ENCODE data around the gene PRKCA. TPM values are rescaled to one million over a fixed set of nuclear protein-coding genes. Genes with fewer than 3 reads are reported as not detected.

Gene PRKCA
- total RNA-seq, 1 donor from 2014 or later = 3.9 TPM

GRCh38 chr17:66841328-66841727, 538.9 kb downstream of the PRKCA start:
- DNase-seq = no peak

GRCh38 chr17:66841744-66842143, 539.3 kb downstream of the PRKCA start:
- DNase-seq = no peak

DNA sequence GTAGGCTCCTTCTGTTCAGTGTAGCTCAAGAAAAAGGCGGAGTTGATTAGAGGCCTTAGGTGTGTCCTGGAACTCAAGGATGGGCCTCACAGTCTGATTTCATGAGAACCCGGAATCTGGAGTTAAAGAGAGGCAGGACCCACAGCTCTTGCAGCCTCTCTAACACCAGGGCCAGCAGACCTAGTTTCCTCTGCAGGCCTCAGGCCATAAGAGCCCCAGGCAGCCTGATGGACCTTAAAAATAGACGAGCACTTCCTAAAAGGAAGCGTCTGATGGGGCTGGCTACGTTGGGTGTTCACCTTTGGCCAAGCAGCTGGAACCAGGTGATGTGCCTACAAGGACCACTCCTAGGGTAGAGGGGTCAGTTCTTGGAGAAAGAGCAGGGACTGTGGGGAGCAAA, 540.1 kb downstream of the PRKCA start:
- no peak for DNase-seq

DNA sequence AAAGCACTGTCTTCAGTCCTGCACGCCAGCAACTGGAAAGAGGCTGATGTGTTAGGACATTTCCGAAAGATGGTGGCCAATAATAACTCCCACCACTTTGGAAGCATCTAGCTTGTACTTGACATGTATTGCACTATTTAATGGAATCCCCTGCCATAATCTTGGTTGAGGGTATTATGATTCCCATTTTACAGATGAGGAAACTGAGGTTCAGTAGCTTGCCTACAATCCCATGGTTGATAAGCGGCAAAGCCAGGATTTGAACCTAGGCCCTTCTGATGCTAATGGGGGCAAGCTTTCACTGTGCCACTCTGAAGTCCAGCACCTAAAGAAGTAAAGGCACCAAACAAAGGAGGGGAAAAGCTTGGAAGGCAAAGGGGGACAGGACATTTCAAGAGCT, 540.5 kb downstream of the PRKCA start:
- no peak for DNase-seq

DNA sequence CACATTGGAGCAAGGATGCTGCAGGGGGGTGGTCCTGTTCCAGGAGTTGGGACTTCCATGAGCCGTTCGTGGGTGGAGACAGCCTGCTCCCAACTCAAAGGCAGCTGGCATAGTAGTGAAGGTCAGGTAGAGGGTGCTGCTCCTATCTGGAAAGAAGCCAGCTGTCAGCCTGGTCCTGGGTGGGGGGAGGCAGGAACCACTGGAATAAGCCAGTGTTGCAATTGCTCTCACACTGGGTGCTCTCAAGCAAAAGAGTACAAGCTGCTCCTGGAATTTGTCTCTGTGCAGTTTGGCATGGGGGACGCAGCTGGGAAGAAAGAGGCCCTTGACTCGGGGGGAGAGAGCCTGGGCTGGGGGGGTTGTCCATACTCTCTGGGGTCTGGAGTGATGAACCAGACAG, 541.2 kb downstream of the PRKCA start:
- no peak for DNase-seq

GRCh38 chr17:66847704-66848103, 545.3 kb downstream of the PRKCA start:
- DNase-seq = no peak

DNA sequence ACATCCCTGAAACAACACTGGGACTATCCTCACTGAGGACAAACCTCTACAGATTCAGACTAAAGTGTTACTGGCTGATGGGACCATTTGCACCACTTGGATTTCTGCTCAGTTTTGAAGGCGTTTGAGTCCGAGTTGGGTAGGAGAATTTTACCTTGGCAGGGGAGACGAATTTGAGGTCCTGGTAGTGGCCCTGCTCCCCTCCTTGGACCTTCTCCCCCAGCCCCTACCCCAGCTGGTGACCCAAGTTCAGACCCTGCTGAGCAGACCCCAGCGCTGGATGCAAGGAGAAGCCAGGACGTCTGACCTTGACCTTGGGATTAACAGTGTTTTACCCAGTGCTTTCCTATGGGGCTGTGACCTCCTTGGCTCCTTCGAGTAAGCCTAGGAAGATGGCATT, 546.1 kb downstream of the PRKCA start:
- DNase-seq = no peak

GRCh38 chr17:66849032-66849655, 546.7 kb downstream of the PRKCA start:
- DNase-seq = no peak

GRCh38 chr17:66849851-66850580, 547.6 kb downstream of the PRKCA start:
- no peak for DNase-seq

- no peak for DNase-seq
Observed at GRCh38 chr17:66850692-66851091, 548.3 kb downstream of the PRKCA start.

DNA sequence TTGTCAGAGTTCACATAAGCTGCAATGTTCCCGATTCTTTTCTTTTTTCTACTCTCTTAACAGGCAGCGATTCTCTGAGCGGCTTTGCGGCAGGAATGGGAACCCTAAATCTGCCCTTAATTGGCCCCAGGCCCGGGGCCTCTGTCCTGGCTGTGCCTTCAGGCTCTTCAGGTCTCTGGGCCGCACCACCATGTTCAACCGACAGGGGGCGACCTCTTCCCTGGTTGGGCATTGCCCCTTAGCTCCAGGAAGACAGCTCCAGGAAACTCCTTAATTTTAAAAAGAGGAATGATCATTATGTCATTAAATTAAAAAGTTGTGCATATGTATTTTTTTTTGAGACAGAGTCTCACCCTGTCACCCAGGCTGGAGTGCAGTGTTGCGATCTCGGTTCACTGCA, 552.8 kb downstream of the PRKCA start:
- no peak for DNase-seq

GRCh38 chr17:66858226-66859083, 556.0 kb downstream of the PRKCA start:
- DNase-seq = no peak

DNA sequence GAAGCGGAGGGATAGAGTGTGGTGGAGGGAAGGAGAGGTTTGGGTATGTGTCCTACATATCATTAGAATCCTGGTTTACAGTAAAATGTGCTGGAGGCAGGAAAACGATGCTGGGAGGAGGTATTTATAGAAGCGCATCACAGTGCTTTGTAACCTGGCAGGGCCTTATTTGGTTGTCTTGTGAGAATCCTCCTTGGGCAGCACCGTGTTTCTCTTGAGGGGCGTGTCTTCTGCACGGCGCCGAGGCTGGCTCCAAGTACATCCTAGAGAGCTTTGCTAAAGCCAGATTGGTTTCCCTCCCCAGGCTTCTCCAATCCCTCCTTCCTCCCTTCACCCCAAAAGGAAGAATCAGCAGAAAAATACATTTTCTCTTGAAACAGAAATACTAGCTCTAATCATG, 556.9 kb downstream of the PRKCA start:
- no peak for DNase-seq

GRCh38 chr17:66860204-66860603, 557.8 kb downstream of the PRKCA start:
- DNase-seq = no peak

Small RNAs within 50 kb of the gene (small RNA-seq; reads per million reads assigned to genes)
- not detected for gene MIR634 (ENCODE audit: low replicate concordance)
- not detected for gene RN7SL735P (ENCODE audit: low replicate concordance)
- gene RNA5SP444 (ENCODE audit: low replicate concordance) = not detected
- gene RNA5SP445 (ENCODE audit: low replicate concordance) = not detected
- not detected for gene RNU6-928P (ENCODE audit: low replicate concordance)

Other genes starting within 250 kb of the PRKCA start
- gene CEP112, start 110.5 kb upstream of the PRKCA start, total RNA-seq = 17.7 TPM
- gene APOH, start 73.2 kb upstream of the PRKCA start, total RNA-seq = not detected

All from skin of body (tissue), 3 donors.